ENCODE data around the gene HEG1.

HEG1 gene

GRCh38 chr3:124952282-124952855 is 103.4 kb downstream of the HEG1 start:
- no peak for DNase-seq (ENCODE audit: low read depth, low spot score)

- DNase-seq (ENCODE audit: low read depth, low spot score): no peak
Observed at GRCh38 chr3:124951511-124952281, 104.1 kb downstream of the HEG1 start.

DNA sequence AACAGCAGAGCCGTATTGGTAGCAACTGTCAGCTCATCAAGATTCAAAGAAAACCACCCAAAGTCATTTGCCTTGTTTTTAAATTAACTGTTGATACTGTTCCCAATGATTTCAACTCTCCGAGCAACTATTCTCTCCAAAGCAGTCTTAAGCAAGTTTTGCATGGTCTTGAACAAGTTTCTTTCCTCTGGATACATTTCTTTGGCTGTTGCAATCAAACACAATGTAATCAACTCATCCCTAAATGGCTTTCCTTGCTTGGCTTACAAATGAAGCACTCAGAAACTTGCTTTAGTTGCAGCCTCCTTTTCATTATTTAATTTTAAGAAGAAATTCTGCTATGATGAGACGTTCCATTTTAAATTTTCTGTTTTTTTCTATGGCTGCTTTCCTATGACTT is 105.8 kb downstream of the HEG1 start:
- DNase-seq (ENCODE audit: low read depth, low spot score): no peak

- DNase-seq (ENCODE audit: low read depth, low spot score): no peak
Observed at GRCh38 chr3:124942613-124943012, 113.2 kb downstream of the HEG1 start.

- no peak for DNase-seq (ENCODE audit: low read depth, low spot score)
Observed at GRCh38 chr3:124941771-124942170, 114.0 kb downstream of the HEG1 start.

DNA sequence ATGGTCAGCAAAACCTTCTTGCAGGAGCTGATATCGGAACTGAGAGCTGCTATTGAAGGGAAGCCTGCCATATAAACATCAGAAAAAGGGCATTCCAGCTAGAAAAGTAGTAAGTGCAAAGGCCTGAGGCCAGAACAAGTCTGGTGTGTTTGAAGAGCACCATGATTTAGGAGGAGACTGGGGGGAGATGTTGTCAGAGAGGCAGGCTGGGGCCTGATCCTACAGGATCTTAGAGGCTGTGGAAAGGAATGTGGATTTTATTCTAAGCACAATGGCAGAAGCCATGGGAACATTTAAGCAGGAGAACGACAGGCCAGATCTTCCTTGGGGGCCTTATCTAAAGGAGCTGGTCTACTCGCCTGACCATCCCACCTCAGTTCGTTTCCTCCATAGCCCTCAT is 116.1 kb downstream of the HEG1 start:
- peak; percentile 70 for DNase-seq (ENCODE audit: low read depth, low spot score)

GRCh38 chr3:124938896-124939295 is 116.9 kb downstream of the HEG1 start:
- DNase-seq (ENCODE audit: low read depth, low spot score): no peak

DNA sequence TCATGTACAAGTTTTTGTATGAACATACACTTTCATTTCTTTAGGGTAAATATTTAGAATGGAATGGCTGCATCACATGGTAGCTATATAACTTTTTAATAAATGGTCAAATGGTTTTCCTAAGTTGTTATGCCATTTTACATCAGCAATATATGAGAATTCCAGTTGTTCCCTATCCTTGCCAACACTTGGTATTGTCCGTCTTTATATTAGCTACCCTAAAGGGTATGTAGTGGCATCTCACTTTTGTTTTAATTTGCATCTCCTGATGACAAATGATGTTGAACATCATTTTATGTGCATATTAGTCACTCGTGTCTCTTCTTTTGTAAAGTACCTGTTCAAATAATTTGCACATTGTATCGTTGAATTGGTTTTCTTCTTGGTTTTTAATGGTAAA is 118.7 kb downstream of the HEG1 start:
- no peak for DNase-seq (ENCODE audit: low read depth, low spot score)

DNA sequence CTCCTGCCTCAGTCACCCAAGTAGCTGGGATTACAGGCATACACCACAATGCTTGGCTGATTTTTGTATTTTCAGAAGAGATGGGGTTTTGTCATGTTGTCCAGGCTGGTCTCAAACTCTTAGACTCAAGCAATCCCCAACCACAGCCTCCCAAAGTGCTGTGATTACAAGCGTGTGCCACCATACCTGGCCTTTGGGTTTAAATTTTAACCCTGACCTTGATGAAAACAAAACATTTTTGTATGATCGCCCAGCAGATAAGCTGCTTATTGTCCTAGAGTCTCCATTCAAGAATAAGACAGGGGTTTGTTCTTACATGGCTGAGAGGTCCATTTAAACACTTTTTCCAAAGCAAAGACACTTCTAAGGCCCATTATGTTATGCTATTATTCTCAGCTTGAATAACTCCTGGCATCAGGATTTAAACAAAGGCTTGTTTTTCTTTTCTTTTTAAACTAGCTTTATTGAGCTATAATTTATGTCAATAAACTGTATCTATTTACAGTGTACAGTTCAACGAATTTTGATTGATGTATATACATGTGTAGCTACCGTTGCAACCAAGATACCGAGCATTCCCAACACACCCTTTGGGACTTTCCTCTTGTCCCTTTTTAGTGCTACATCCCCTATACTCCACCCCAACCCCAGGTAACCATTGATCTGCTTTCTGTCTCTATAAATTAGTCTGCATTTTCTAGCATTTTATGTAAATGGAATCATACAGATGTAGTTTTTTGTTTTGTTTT is 119.8 kb downstream of the HEG1 start:
- no peak for DNase-seq (ENCODE audit: low read depth, low spot score)

- DNase-seq (ENCODE audit: low read depth, low spot score): no peak
Observed at GRCh38 chr3:124935264-124935663, 120.5 kb downstream of the HEG1 start.

GRCh38 chr3:124934577-124934976 is 121.2 kb downstream of the HEG1 start, which contains the start of gene MUC13:
MUC13 (minus strand) TSS chr3:124934751; CDS start chr3:124934712, 39 bp downstream.
- DNase-seq (ENCODE audit: low read depth, low spot score): no peak

- DNase-seq (ENCODE audit: low read depth, low spot score): peak; percentile 24
Observed at GRCh38 chr3:124928333-124929202, 127.2 kb downstream of the HEG1 start.

DNA sequence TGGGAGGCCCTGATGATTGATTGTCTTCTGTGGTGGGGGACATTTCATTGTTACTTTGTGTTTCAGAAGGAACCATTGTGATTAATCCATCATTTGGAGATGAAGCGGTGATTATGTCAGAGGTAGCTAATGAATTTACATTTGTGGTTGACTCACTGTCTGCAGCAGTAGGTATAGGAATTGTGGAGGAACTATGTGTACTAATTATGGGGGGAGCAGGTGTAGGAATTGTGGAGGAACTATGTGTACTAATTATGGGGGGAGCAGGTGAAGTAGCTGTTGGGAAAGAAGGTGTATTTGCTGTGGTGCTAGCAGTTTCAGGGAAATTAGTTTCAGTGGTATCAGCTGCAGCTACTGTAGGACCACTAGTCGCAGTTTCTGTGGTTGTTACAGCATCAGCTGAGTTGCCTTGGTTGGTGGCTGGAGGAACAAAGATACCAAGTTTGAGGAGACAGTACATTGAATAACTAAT is 128.2 kb downstream of the HEG1 start:
- no peak for DNase-seq (ENCODE audit: low read depth, low spot score)

GRCh38 chr3:124926426-124927101 is 129.2 kb downstream of the HEG1 start:
- no peak for DNase-seq (ENCODE audit: low read depth, low spot score)

GRCh38 chr3:124924741-124925140 is 131.1 kb downstream of the HEG1 start:
- no peak for DNase-seq (ENCODE audit: low read depth, low spot score)

DNA sequence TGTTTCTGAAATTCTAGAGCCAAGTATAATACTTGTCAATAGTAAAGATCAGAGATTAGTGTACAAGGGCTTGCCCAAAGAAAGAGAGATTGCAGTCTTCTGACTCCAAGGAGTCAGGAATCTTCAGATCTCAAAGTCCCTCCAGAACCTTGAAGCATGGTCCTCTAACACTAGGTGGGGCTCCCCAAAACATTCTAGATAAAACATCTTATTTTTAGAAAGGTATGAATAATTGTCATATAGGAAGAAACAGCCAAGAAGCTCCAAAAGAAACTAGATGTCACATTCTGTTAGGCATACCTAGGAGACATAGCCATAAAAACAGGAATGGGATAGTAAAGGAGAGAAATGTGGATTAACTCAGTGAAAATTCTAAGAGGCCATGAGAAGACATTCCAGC is 132.0 kb downstream of the HEG1 start:
- no peak for DNase-seq (ENCODE audit: low read depth, low spot score)

GRCh38 chr3:124920718-124921117 is 135.1 kb downstream of the HEG1 start:
- DNase-seq (ENCODE audit: low read depth, low spot score): no peak

DNA sequence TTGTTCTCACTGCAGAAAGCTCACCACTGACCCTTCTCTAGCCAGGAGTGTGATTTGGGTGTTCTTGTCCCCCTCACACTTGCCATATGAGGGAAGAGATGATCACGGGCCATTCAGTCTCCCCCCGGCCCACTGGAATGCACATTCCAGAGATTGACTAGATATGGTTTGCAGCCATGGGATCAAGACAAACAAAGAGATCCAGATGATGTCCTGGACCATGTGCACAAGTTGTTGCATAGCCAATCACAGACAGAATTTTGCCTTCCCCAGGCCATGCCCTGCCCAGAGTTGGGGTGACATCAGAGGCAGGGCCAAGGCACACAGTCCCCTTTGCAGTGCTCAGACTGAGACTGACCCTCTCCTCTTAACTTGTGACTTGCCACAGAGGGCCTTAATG is 136.0 kb downstream of the HEG1 start:
- DNase-seq (ENCODE audit: low read depth, low spot score): peak; percentile 44

GRCh38 chr3:124918524-124918923 is 137.3 kb downstream of the HEG1 start:
- no peak for DNase-seq (ENCODE audit: low read depth, low spot score)

DNA sequence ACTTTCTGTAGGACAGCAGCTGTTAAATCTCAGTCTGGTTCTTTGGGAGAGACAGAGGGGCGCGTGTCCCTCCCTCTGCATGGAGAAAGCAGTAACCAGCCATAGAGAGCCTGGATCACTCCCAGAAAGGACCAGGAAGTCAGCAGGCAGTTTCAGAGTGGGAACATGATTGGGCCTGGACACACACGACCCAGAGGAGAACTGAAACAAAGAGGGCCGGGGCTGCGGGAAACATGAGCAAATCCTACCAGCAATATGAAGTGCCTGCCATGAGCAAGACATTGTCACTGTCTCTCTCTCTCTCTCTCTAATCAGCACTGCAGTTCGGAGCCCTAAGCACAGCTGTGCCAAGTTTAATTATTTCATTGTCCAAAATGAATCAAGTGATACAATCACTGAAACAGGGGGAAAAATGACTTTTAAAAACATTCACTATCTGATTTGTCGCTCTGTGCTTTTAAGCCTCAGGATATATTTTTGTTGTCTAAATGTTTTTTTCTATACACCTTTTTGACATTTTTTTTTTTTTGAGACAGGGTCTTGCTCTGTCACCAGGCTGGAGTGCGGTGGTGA is 138.9 kb downstream of the HEG1 start:
- DNase-seq (ENCODE audit: low read depth, low spot score): no peak
